WTC11 (cell line): ENCODE results near the gene CALN1. TPM values are rescaled to one million over a fixed set of nuclear protein-coding genes. Genes with fewer than 3 reads are reported as not detected.

Experiments
- ATAC-seq: fragments of 200-7000 bp; cut with Tn5 transposase; 2 replicates; pipeline ENCODE4 v1.10.0; 2021; ENCODE audit warnings: mild to moderate bottlenecking, moderate library complexity
- CTCF ChIA-PET: fragments of 300-600 bp; sonication (Branson Sonifier 250); formaldehyde crosslinking; loops from one replicate; lab custom pipeline; 2021; ENCODE audit warnings: antibody characterized with exemption; lab: Charles Lee
- POLR2A ChIA-PET: fragments of 350-600 bp; sonication (Branson Sonifier 250); formaldehyde crosslinking; loops from one replicate; lab custom pipeline; 2021; ENCODE audit warnings: antibody characterized with exemption; lab: Charles Lee
- DNase-seq: peaks from one replicate; pipeline ENCODE4 v3.0.0; 2021; ENCODE audit warnings: low spot score
- H3K27ac Mint-ChIP-seq: 2 replicates; pipeline ENCODE4 v1.8.0; 2021; ENCODE audit warnings: mixed read lengths
- H3K27me3 Mint-ChIP-seq: 2 replicates; pipeline ENCODE4 v1.8.0; 2021; ENCODE audit warnings: low read depth, mild to moderate bottlenecking, moderate library complexity, mixed read lengths
- H3K36me3 Mint-ChIP-seq: 2 replicates; pipeline ENCODE4 v1.8.0; 2021; ENCODE audit warnings: mixed read lengths
- H3K4me1 Mint-ChIP-seq: 2 replicates; pipeline ENCODE4 v1.8.0; 2022; ENCODE audit warnings: mixed read lengths
- H3K4me3 Mint-ChIP-seq: 2 replicates; pipeline ENCODE4 v1.8.0; 2021; ENCODE audit warnings: mild to moderate bottlenecking, moderate library complexity, mixed read lengths
- H3K9me3 Mint-ChIP-seq: 2 replicates; pipeline ENCODE4 v1.8.0; 2021; ENCODE audit warnings: mixed read lengths
- ATF1 ChIP-seq: sonication (generic); formaldehyde crosslinking; IDR thresholded peaks from 2 replicates; pipeline ENCODE4 v1.8.1; 2023; ENCODE audit warnings: mild to moderate bottlenecking, moderate library complexity, missing genetic modification reagents
- ELF4 ChIP-seq: sonication (generic); formaldehyde crosslinking; IDR thresholded peaks from 2 replicates; pipeline ENCODE4 v1.8.1; 2022; ENCODE audit warnings: low read depth, mild to moderate bottlenecking, moderate library complexity, missing genetic modification reagents
- ERG ChIP-seq: fragments of 250-450 bp; sonication (Bioruptor Pico); IDR thresholded peaks from 2 replicates; pipeline ENCODE4 v1.8.0; 2021; ENCODE audit warnings: mild to moderate bottlenecking
- FOXP1 ChIP-seq: sonication (generic); formaldehyde crosslinking; IDR thresholded peaks from 2 replicates; pipeline ENCODE4 v1.8.0; 2022; ENCODE audit warnings: missing genetic modification reagents, mild to moderate bottlenecking, moderate library complexity, borderline replicate concordance
- GTF2I ChIP-seq: fragments of 250-450 bp; sonication (Bioruptor Pico); conservative IDR thresholded peaks from 2 replicates; pipeline ENCODE4 v1.4.0; 2021; ENCODE audit warnings: mild to moderate bottlenecking
- HMGA2 ChIP-seq: fragments of 250-450 bp; sonication (Bioruptor Pico); IDR thresholded peaks from 2 replicates; pipeline ENCODE4 v1.4.0; 2021; ENCODE audit warnings: mild to moderate bottlenecking, moderate library complexity
- IRF2 ChIP-seq: sonication (generic); formaldehyde crosslinking; IDR thresholded peaks from 2 replicates; pipeline ENCODE4 v1.8.0; 2022; ENCODE audit warnings: low read depth, missing genetic modification reagents, borderline replicate concordance
- JUN ChIP-seq: sonication (generic); formaldehyde crosslinking; IDR thresholded peaks from 2 replicates; pipeline ENCODE4 v1.8.0; 2023; ENCODE audit warnings: mild to moderate bottlenecking, missing genetic modification reagents
- MXD4 ChIP-seq: fragments of 250-450 bp; sonication (Bioruptor Pico); IDR thresholded peaks from 2 replicates; pipeline ENCODE4 v1.8.0; 2021; ENCODE audit warnings: mild to moderate bottlenecking, moderate library complexity, borderline replicate concordance
- MYBL2 ChIP-seq: sonication (generic); formaldehyde crosslinking; IDR thresholded peaks from 2 replicates; pipeline ENCODE4 v1.8.1; 2023; ENCODE audit warnings: mild to moderate bottlenecking, moderate library complexity, missing genetic modification reagents
- NFATC4 ChIP-seq: fragments of 250-450 bp; sonication (Bioruptor Pico); IDR thresholded peaks from 2 replicates; pipeline ENCODE4 v1.9.0; 2021; ENCODE audit warnings: mild to moderate bottlenecking
- NR3C1 ChIP-seq: sonication (generic); formaldehyde crosslinking; conservative IDR thresholded peaks from 2 replicates; pipeline ENCODE4 v1.8.1; 2023; ENCODE audit warnings: low read depth, mild to moderate bottlenecking, missing genetic modification reagents
- PRRX2 ChIP-seq: fragments of 250-450 bp; sonication (Bioruptor Pico); IDR thresholded peaks from 2 replicates; pipeline ENCODE4 v1.8.0; 2021; ENCODE audit warnings: mild to moderate bottlenecking
- RELA ChIP-seq: sonication (generic); formaldehyde crosslinking; IDR thresholded peaks from 2 replicates; pipeline ENCODE4 v1.8.1; 2022; ENCODE audit warnings: missing genetic modification reagents, mild to moderate bottlenecking, borderline replicate concordance
- RORB ChIP-seq: fragments of 250-450 bp; sonication (Bioruptor Pico); IDR thresholded peaks from 2 replicates; pipeline ENCODE4 v1.9.0; 2021; ENCODE audit warnings: mild to moderate bottlenecking
- ZBTB21 ChIP-seq: sonication (generic); formaldehyde crosslinking; IDR thresholded peaks from 2 replicates; pipeline ENCODE4 v1.8.1; 2023; ENCODE audit warnings: mild to moderate bottlenecking, missing genetic modification reagents, borderline replicate concordance
- total RNA-seq: library from RNA; stranded (reverse); gene quantifications from 3 replicates; pipeline ENCODE4 v1.2.3, GENCODE V29; 2021
- TF ChIP-seq, protein P1 (sequence below): sonication (generic); formaldehyde crosslinking; conservative IDR thresholded peaks from 2 replicates; pipeline ENCODE4 v1.8.1; 2023; ENCODE audit warnings: mild to moderate bottlenecking, low read depth, missing genetic modification reagents, moderate library complexity
- TF ChIP-seq, protein P2 (sequence below): sonication (generic); formaldehyde crosslinking; IDR thresholded peaks from 2 replicates; pipeline ENCODE4 v1.8.0; 2023; ENCODE audit warnings: mild to moderate bottlenecking, missing genetic modification reagents
- TF ChIP-seq, protein P3 (sequence below): sonication (generic); formaldehyde crosslinking; IDR thresholded peaks from 2 replicates; pipeline ENCODE4 v1.8.1; 2022; ENCODE audit warnings: mild to moderate bottlenecking, missing genetic modification reagents, moderate library complexity, borderline replicate concordance
- TF ChIP-seq, protein P4 (sequence below): fragments of 250-450 bp; sonication (Bioruptor Pico); IDR thresholded peaks from 2 replicates; pipeline ENCODE4 v1.9.0; 2021; ENCODE audit warnings: mild to moderate bottlenecking, borderline replicate concordance
- TF ChIP-seq, protein P5 (sequence below): sonication (generic); formaldehyde crosslinking; IDR thresholded peaks from 2 replicates; pipeline ENCODE4 v1.8.0; 2022; ENCODE audit warnings: mild to moderate bottlenecking, missing genetic modification reagents

The CALN1 gene
- total RNA-seq, 1 experiment from 2014 or later = 10.5 TPM

- H3K36me3 Mint-ChIP-seq = peaks cover 21% of the 10 kb centered on the region
- TF ChIP-seq, protein P1, sequence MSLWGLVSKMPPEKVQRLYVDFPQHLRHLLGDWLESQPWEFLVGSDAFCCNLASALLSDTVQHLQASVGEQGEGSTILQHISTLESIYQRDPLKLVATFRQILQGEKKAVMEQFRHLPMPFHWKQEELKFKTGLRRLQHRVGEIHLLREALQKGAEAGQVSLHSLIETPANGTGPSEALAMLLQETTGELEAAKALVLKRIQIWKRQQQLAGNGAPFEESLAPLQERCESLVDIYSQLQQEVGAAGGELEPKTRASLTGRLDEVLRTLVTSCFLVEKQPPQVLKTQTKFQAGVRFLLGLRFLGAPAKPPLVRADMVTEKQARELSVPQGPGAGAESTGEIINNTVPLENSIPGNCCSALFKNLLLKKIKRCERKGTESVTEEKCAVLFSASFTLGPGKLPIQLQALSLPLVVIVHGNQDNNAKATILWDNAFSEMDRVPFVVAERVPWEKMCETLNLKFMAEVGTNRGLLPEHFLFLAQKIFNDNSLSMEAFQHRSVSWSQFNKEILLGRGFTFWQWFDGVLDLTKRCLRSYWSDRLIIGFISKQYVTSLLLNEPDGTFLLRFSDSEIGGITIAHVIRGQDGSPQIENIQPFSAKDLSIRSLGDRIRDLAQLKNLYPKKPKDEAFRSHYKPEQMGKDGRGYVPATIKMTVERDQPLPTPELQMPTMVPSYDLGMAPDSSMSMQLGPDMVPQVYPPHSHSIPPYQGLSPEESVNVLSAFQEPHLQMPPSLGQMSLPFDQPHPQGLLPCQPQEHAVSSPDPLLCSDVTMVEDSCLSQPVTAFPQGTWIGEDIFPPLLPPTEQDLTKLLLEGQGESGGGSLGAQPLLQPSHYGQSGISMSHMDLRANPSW (CRISPR knock-in tag) = no peak
- TF ChIP-seq FOXP1 (CRISPR knock-in tag) (no peak), PRRX2 (CRISPR knock-in tag) (no peak)
- CTCF ChIA-PET = no interaction called here
- peaks cover 23% of the 10 kb centered on the region for H3K9me3 Mint-ChIP-seq
- POLR2A ChIA-PET = no interaction called here
- DNase-seq (no peak), ATAC-seq (no peak)
- H3K4me3 Mint-ChIP-seq = no peak overlapping the region
- peaks cover 4% of the 10 kb centered on the region for H3K27me3 Mint-ChIP-seq
- no peak overlapping the region for H3K27ac Mint-ChIP-seq
- peaks cover 37% of the 10 kb centered on the region for H3K4me1 Mint-ChIP-seq
Observed at GRCh38 chr7:71782051-71782450, 630.1 kb downstream of the CALN1 start.

DNA sequence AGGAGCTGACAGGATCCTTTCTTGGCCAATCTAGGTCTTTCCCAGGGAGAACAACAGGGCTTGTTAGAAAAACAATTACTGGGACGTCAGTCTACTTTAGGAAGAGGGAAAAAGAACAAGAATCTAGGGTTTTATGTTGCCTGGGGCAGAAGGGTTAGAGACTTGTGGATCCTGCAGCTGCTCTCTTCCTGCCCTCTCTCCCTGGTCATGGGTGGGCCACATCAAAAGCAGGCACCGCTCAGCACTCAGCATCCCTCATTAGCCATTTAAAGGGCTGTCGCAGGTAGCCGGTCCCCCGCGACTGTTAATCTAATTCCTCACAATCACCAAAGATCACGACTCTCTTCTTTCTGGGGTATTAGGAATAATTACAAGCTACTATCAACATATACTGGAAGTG is 631.9 kb downstream of the CALN1 start:
- H3K4me1 Mint-ChIP-seq = peaks cover 34% of the 10 kb centered on the region
- peaks cover 3% of the 10 kb centered on the region for H3K36me3 Mint-ChIP-seq
- H3K27me3 Mint-ChIP-seq = peaks cover 4% of the 10 kb centered on the region
- no peak overlapping the region for H3K4me3 Mint-ChIP-seq
- peaks cover 10% of the 10 kb centered on the region for H3K9me3 Mint-ChIP-seq
- ATAC-seq = peak; percentile 19
- TF ChIP-seq, protein P2, sequence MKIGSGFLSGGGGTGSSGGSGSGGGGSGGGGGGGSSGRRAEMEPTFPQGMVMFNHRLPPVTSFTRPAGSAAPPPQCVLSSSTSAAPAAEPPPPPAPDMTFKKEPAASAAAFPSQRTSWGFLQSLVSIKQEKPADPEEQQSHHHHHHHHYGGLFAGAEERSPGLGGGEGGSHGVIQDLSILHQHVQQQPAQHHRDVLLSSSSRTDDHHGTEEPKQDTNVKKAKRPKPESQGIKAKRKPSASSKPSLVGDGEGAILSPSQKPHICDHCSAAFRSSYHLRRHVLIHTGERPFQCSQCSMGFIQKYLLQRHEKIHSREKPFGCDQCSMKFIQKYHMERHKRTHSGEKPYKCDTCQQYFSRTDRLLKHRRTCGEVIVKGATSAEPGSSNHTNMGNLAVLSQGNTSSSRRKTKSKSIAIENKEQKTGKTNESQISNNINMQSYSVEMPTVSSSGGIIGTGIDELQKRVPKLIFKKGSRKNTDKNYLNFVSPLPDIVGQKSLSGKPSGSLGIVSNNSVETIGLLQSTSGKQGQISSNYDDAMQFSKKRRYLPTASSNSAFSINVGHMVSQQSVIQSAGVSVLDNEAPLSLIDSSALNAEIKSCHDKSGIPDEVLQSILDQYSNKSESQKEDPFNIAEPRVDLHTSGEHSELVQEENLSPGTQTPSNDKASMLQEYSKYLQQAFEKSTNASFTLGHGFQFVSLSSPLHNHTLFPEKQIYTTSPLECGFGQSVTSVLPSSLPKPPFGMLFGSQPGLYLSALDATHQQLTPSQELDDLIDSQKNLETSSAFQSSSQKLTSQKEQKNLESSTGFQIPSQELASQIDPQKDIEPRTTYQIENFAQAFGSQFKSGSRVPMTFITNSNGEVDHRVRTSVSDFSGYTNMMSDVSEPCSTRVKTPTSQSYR = no peak
- TF ChIP-seq, protein P3, sequence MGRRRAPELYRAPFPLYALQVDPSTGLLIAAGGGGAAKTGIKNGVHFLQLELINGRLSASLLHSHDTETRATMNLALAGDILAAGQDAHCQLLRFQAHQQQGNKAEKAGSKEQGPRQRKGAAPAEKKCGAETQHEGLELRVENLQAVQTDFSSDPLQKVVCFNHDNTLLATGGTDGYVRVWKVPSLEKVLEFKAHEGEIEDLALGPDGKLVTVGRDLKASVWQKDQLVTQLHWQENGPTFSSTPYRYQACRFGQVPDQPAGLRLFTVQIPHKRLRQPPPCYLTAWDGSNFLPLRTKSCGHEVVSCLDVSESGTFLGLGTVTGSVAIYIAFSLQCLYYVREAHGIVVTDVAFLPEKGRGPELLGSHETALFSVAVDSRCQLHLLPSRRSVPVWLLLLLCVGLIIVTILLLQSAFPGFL (CRISPR knock-in tag) = no peak
- TF ChIP-seq IRF2 (CRISPR knock-in tag) = no peak
- H3K27ac Mint-ChIP-seq = no peak overlapping the region
- DNase-seq = no peak
- ChIA-PET CTCF (interaction anchor here (2.2 kb wide), 1 partner anchor 28 kb away, joined by 9 read pairs; no protein-coding TSS in a partner anchor), POLR2A (no interaction called here)

DNA sequence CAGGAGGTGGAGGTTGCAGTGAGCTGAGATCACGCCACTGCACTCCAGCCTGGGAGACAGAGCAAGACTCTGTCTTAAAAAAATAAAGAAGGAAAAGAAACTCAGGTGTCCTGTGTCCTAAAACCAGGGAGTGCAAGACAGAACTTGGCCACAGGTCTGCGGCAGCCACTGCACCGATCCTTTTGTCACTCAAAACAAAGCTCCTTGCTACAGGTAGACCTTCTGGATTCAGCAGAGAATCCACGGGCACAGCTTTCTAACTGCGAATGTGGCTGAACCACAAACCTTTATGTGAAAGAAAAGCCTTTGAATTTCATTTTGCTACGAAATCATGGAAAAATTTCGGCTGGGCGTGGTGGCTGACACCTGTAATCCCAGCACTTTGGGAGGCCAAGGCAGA is 634.9 kb downstream of the CALN1 start:
- Mint-ChIP-seq H3K36me3 (peaks cover 2% of the 10 kb centered on the region), H3K4me3 (no peak overlapping the region), H3K27ac (no peak overlapping the region), H3K27me3 (no peaks in the 10 kb centered on the region), H3K9me3 (peaks cover 8% of the 10 kb centered on the region), H3K4me1 (peaks cover 16% of the 10 kb centered on the region)
- ChIA-PET POLR2A (no interaction called here), CTCF (interaction anchor here (4.1 kb wide), 1 partner anchor 25 kb away, joined by 18 read pairs; no protein-coding TSS in a partner anchor)
- ATAC-seq (no peak), DNase-seq (no peak)
- no peak for TF ChIP-seq MYBL2
- TF ChIP-seq, protein P4, sequence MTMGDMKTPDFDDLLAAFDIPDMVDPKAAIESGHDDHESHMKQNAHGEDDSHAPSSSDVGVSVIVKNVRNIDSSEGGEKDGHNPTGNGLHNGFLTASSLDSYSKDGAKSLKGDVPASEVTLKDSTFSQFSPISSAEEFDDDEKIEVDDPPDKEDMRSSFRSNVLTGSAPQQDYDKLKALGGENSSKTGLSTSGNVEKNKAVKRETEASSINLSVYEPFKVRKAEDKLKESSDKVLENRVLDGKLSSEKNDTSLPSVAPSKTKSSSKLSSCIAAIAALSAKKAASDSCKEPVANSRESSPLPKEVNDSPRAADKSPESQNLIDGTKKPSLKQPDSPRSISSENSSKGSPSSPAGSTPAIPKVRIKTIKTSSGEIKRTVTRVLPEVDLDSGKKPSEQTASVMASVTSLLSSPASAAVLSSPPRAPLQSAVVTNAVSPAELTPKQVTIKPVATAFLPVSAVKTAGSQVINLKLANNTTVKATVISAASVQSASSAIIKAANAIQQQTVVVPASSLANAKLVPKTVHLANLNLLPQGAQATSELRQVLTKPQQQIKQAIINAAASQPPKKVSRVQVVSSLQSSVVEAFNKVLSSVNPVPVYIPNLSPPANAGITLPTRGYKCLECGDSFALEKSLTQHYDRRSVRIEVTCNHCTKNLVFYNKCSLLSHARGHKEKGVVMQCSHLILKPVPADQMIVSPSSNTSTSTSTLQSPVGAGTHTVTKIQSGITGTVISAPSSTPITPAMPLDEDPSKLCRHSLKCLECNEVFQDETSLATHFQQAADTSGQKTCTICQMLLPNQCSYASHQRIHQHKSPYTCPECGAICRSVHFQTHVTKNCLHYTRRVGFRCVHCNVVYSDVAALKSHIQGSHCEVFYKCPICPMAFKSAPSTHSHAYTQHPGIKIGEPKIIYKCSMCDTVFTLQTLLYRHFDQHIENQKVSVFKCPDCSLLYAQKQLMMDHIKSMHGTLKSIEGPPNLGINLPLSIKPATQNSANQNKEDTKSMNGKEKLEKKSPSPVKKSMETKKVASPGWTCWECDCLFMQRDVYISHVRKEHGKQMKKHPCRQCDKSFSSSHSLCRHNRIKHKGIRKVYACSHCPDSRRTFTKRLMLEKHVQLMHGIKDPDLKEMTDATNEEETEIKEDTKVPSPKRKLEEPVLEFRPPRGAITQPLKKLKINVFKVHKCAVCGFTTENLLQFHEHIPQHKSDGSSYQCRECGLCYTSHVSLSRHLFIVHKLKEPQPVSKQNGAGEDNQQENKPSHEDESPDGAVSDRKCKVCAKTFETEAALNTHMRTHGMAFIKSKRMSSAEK (CRISPR knock-in tag) = no peak
- TF ChIP-seq ELF4 (CRISPR knock-in tag) = no peak
- no peak for TF ChIP-seq RORB (CRISPR knock-in tag)
- TF ChIP-seq RELA = no peak
- TF ChIP-seq ERG = no peak
- TF ChIP-seq ZBTB21 = no peak
- no peak for TF ChIP-seq MXD4 (CRISPR knock-in tag)
- TF ChIP-seq GTF2I (CRISPR knock-in tag) = no peak
- TF ChIP-seq, protein P5, sequence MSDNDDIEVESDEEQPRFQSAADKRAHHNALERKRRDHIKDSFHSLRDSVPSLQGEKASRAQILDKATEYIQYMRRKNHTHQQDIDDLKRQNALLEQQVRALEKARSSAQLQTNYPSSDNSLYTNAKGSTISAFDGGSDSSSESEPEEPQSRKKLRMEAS (CRISPR knock-in tag) = no peak
- TF ChIP-seq JUN (CRISPR knock-in tag) = no peak
- TF ChIP-seq ATF1 (CRISPR knock-in tag) = no peak
- TF ChIP-seq HMGA2 = no peak
- TF ChIP-seq NR3C1 = no peak
- no peak for TF ChIP-seq NFATC4
